HCT116 (cell line): ENCODE measurements around the gene ZNF670.
"Not testable (repeated sequence)": the region's sequence is repeated elsewhere in the genome, so short reads cannot be mapped to it uniquely, and the experiment has no call there.

Experiments used
- ELF1 ChIP-seq: IDR thresholded peaks from 2 replicates; pipeline ENCODE4 v1.6.1; 2012; ENCODE audit warnings: low read depth, borderline replicate concordance
- POLR2A ChIP-seq: IDR thresholded peaks from 2 replicates; pipeline ENCODE4 v1.7.0; 2011; ENCODE audit warnings: borderline replicate concordance; ENCODE audit not compliant: insufficient read depth, insufficient read length; ENCODE audit errors: extremely low read depth
- TF ChIP-seq, protein P1 (sequence below), 3 experiments: fragments of 200-600 bp in 1 of 3; sonication (generic) in 1 of 3; IDR thresholded peaks in 2 of 3; conservative IDR thresholded peaks in 1 of 3; 2 replicates each; pipeline ENCODE4 v1.5.1; 2012 to 2017; ENCODE audit warnings: low read depth in 2 of 3, low read length in 2 of 3, antibody characterized with exemption in 1 of 3, borderline replicate concordance in 1 of 3, control low read depth in 1 of 3, mild to moderate bottlenecking in 1 of 3, mixed read lengths in 1 of 3, mixed run types in 1 of 3, moderate library complexity in 1 of 3; ENCODE audit not compliant: insufficient read depth in 1 of 3

DNA sequence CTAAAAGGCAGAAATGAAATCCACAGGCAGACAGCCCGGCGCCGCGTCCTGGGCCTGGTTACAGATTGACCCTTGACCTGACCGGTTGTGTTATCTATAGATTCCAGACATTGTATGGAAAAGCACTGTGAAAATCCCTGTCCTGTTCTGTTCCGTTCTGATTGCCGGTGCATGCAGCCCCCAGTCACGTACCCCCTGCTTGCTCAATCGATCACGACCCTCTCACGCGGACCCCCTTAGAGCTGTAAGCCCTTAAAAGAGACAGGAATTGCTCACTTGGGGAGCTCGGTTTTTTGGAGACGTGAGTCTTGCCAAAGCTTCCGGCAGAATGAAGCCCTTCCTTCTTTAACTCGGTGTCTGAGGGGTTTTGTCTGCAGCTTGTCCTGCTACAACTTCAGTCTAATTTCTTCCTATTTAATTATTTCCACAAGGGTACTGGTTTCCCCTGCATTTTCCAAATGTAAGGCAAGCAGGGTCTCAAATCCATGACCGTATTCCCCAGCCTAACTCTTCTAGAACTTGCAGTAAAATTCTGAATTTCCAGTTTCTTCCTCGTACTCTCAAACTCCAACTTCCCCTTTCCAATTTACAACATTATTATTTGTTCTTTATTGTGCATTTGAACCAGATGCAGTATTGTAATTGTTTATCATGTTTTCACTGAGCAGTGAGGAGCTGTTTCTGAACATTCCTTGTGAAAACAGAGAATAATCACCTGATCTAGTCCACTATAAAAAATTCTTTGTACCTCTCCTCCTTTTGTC lies 49.1 kb upstream of the ZNF670 start:
- TF ChIP-seq, protein P1, sequence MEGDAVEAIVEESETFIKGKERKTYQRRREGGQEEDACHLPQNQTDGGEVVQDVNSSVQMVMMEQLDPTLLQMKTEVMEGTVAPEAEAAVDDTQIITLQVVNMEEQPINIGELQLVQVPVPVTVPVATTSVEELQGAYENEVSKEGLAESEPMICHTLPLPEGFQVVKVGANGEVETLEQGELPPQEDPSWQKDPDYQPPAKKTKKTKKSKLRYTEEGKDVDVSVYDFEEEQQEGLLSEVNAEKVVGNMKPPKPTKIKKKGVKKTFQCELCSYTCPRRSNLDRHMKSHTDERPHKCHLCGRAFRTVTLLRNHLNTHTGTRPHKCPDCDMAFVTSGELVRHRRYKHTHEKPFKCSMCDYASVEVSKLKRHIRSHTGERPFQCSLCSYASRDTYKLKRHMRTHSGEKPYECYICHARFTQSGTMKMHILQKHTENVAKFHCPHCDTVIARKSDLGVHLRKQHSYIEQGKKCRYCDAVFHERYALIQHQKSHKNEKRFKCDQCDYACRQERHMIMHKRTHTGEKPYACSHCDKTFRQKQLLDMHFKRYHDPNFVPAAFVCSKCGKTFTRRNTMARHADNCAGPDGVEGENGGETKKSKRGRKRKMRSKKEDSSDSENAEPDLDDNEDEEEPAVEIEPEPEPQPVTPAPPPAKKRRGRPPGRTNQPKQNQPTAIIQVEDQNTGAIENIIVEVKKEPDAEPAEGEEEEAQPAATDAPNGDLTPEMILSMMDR (IDR thresholded peaks at IDR 0.05 in 2 of 3, conservative IDR thresholded peaks at IDR 0.05 in 1 of 3; ENCODE audit: borderline replicate concordance in 1 of 3, insufficient read depth in 1 of 3, low read depth in 2 of 3, low read length in 2 of 3): not testable (repeated sequence)
- not testable (repeated sequence) for TF ChIP-seq POLR2A, ELF1
